HEK293 (cell line): ENCODE measurements around the gene SREBF2.

ENCODE experiments used
- EGR2 ChIP-seq: fragments of 450-650 bp; formaldehyde crosslinking; IDR thresholded peaks from 2 replicates; pipeline ENCODE4 v1.5.1; 2016; ENCODE audit warnings: low read depth, missing biosample characterization, missing genetic modification characterization
- FEZF1 ChIP-seq: fragments of 450-650 bp; formaldehyde crosslinking; IDR thresholded peaks from 2 replicates; pipeline ENCODE4 v1.5.1; 2016; ENCODE audit warnings: missing biosample characterization, missing genetic modification characterization
- GFI1B ChIP-seq: fragments of 450-650 bp; formaldehyde crosslinking; IDR thresholded peaks from 2 replicates; pipeline ENCODE4 v1.5.1; 2016; ENCODE audit warnings: missing biosample characterization, missing genetic modification characterization
- GLI2 ChIP-seq: fragments of 450-650 bp; formaldehyde crosslinking; IDR thresholded peaks from 2 replicates; pipeline ENCODE4; 2017; ENCODE audit warnings: missing biosample characterization, missing genetic modification characterization, low read depth, borderline replicate concordance
- HOXD13 ChIP-seq: sonication (generic); formaldehyde crosslinking; IDR thresholded peaks from 2 replicates; pipeline ENCODE4 v1.8.0; 2022; ENCODE audit warnings: missing genetic modification reagents, borderline replicate concordance
- KLF7 ChIP-seq: fragments of 450-650 bp; formaldehyde crosslinking; IDR thresholded peaks from 2 replicates; pipeline ENCODE4 v1.5.1; 2016; ENCODE audit warnings: missing biosample characterization, missing genetic modification characterization, borderline replicate concordance
- TCF7L2 ChIP-seq: IDR thresholded peaks from 2 replicates; pipeline ENCODE4 v1.6.1; 2011; ENCODE audit warnings: low read depth, mild to moderate bottlenecking, inconsistent platforms, low read length, moderate library complexity, borderline replicate concordance
- ZBTB11 ChIP-seq: fragments of 450-650 bp; formaldehyde crosslinking; conservative IDR thresholded peaks from 2 replicates; pipeline ENCODE4 v1.5.1; 2016; ENCODE audit warnings: low read depth, missing biosample characterization, missing genetic modification characterization
- ZBTB21 ChIP-seq: fragments of 450-650 bp; formaldehyde crosslinking; IDR thresholded peaks from 2 replicates; pipeline ENCODE4 v1.5.1; 2017; ENCODE audit warnings: missing biosample characterization, missing genetic modification characterization
- ZBTB48 ChIP-seq: fragments of 450-650 bp; formaldehyde crosslinking; IDR thresholded peaks from 2 replicates; pipeline ENCODE4 v1.5.1; 2016; ENCODE audit warnings: missing biosample characterization, missing genetic modification characterization
- ZBTB8A ChIP-seq: fragments of 450-650 bp; formaldehyde crosslinking; IDR thresholded peaks from 2 replicates; pipeline ENCODE4 v1.5.1; 2016; ENCODE audit warnings: missing biosample characterization, missing genetic modification characterization
- ZEB2 ChIP-seq: fragments of 450-650 bp; formaldehyde crosslinking; IDR thresholded peaks from 2 replicates; pipeline ENCODE4 v1.5.1; 2016; ENCODE audit warnings: missing biosample characterization, missing genetic modification characterization
- ZNF16 ChIP-seq: fragments of 450-650 bp; formaldehyde crosslinking; IDR thresholded peaks from 2 replicates; pipeline ENCODE4 v1.5.1; 2016; ENCODE audit warnings: low read depth, missing biosample characterization, missing genetic modification characterization
- ZNF211 ChIP-seq: fragments of 450-650 bp; formaldehyde crosslinking; IDR thresholded peaks from 2 replicates; pipeline ENCODE4 v1.5.1; 2016; ENCODE audit warnings: low read depth, missing biosample characterization, missing genetic modification characterization
- ZNF214 ChIP-seq: fragments of 450-650 bp; formaldehyde crosslinking; IDR thresholded peaks from 2 replicates; pipeline ENCODE4 v1.5.1; 2017; ENCODE audit warnings: missing biosample characterization, mild to moderate bottlenecking, missing genetic modification characterization, borderline replicate concordance
- ZNF280C ChIP-seq: fragments of 450-650 bp; formaldehyde crosslinking; IDR thresholded peaks from 2 replicates; pipeline ENCODE4 v1.5.1; 2016; ENCODE audit warnings: missing biosample characterization, missing genetic modification characterization
- ZNF341 ChIP-seq: fragments of 450-650 bp; formaldehyde crosslinking; IDR thresholded peaks from 2 replicates; pipeline ENCODE4; 2016; ENCODE audit warnings: low read depth, missing biosample characterization, missing genetic modification characterization
- ZNF354C ChIP-seq: fragments of 450-650 bp; formaldehyde crosslinking; IDR thresholded peaks from 2 replicates; pipeline ENCODE4 v1.5.1; 2016; ENCODE audit warnings: missing biosample characterization, missing genetic modification characterization, low read depth, borderline replicate concordance
- ZNF366 ChIP-seq: fragments of 450-650 bp; formaldehyde crosslinking; conservative IDR thresholded peaks from 2 replicates; pipeline ENCODE4 v1.5.1; 2016; ENCODE audit warnings: missing biosample characterization, missing genetic modification characterization
- ZNF404 ChIP-seq: fragments of 450-650 bp; formaldehyde crosslinking; IDR thresholded peaks from 2 replicates; pipeline ENCODE4 v1.5.1; 2017; ENCODE audit warnings: missing biosample characterization, missing genetic modification characterization
- ZNF48 ChIP-seq: fragments of 450-650 bp; formaldehyde crosslinking; IDR thresholded peaks from 2 replicates; pipeline ENCODE4 v1.5.1; 2016; ENCODE audit warnings: missing biosample characterization, missing genetic modification characterization
- ZNF510 ChIP-seq: fragments of 450-650 bp; formaldehyde crosslinking; IDR thresholded peaks from 2 replicates; pipeline ENCODE4 v1.5.1; 2018; ENCODE audit warnings: mild to moderate bottlenecking, missing genetic modification characterization, missing biosample characterization; ENCODE audit not compliant: insufficient replicate concordance
- ZNF530 ChIP-seq: fragments of 450-650 bp; formaldehyde crosslinking; IDR thresholded peaks from 2 replicates; pipeline ENCODE4 v1.5.1; 2016; ENCODE audit warnings: low read depth, missing biosample characterization, missing genetic modification characterization
- ZNF560 ChIP-seq: fragments of 450-650 bp; formaldehyde crosslinking; IDR thresholded peaks from 2 replicates; pipeline ENCODE4 v1.5.1; 2017; ENCODE audit warnings: missing biosample characterization, missing genetic modification characterization, borderline replicate concordance
- ZNF580 ChIP-seq: fragments of 450-650 bp; formaldehyde crosslinking; IDR thresholded peaks from 2 replicates; pipeline ENCODE4 v1.5.1; 2016; ENCODE audit warnings: missing biosample characterization, missing genetic modification characterization
- ZNF585B ChIP-seq: fragments of 450-650 bp; formaldehyde crosslinking; IDR thresholded peaks from 2 replicates; pipeline ENCODE4 v1.5.1; 2016; ENCODE audit warnings: missing biosample characterization, missing genetic modification characterization
- ZNF645 ChIP-seq: fragments of 450-650 bp; formaldehyde crosslinking; IDR thresholded peaks from 2 replicates; pipeline ENCODE4; 2016; ENCODE audit warnings: missing biosample characterization, missing genetic modification characterization
- ZNF664 ChIP-seq: fragments of 450-650 bp; formaldehyde crosslinking; IDR thresholded peaks from 2 replicates; pipeline ENCODE4 v1.5.1; 2016; ENCODE audit warnings: missing biosample characterization, missing genetic modification characterization
- ZNF677 ChIP-seq: fragments of 450-650 bp; IDR thresholded peaks from 2 replicates; pipeline ENCODE4 v1.5.0; 2018; ENCODE audit warnings: missing biosample characterization, mild to moderate bottlenecking, missing genetic modification characterization, moderate library complexity
- ZNF76 ChIP-seq: fragments of 450-650 bp; formaldehyde crosslinking; IDR thresholded peaks from 2 replicates; pipeline ENCODE4; 2016; ENCODE audit warnings: low read depth, missing biosample characterization, missing genetic modification characterization, borderline replicate concordance
- ZNF768 ChIP-seq: fragments of 450-650 bp; formaldehyde crosslinking; IDR thresholded peaks from 2 replicates; pipeline ENCODE4 v1.5.1; 2018; ENCODE audit warnings: missing biosample characterization, mild to moderate bottlenecking, missing genetic modification characterization
- ZNF791 ChIP-seq: fragments of 450-650 bp; formaldehyde crosslinking; IDR thresholded peaks from 2 replicates; pipeline ENCODE4 v1.5.1; 2016; ENCODE audit warnings: missing biosample characterization, missing genetic modification characterization
- ZSCAN16 ChIP-seq: fragments of 450-650 bp; formaldehyde crosslinking; IDR thresholded peaks from 2 replicates; pipeline ENCODE4 v1.5.1; 2016; ENCODE audit warnings: missing biosample characterization, missing genetic modification characterization
- ZSCAN30 ChIP-seq: fragments of 450-650 bp; IDR thresholded peaks from 2 replicates; pipeline ENCODE4 v1.5.1; 2018; ENCODE audit warnings: missing biosample characterization, mild to moderate bottlenecking, missing genetic modification characterization, moderate library complexity

SREBF2 gene

GRCh38 chr22:41832553-41833368 lies at the start of gene SREBF2 (continued):
- TF ChIP-seq ZNF280C (no peak), KLF7 (tag by site-specific recombination) (peak; percentile 81), ZNF16 (no peak), ZNF677 (tag by site-specific recombination) (no peak), ZNF560 (tag by site-specific recombination) (no peak), ZBTB48 (tag by site-specific recombination) (no peak; the same call in 1 of the 2 replicates), FEZF1 (tag by site-specific recombination) (peak; percentile 53; the same call in 1 of the 2 replicates), ZSCAN30 (tag by site-specific recombination) (peak; percentile 99), ZNF48 (tag by site-specific recombination) (no peak), ZNF214 (tag by site-specific recombination) (no peak), ZNF791 (tag by site-specific recombination) (no peak), GLI2 (no peak), ZNF580 (tag by site-specific recombination) (0 out of 2 replicates have a peak, but pooled peaks have one; percentile 56), ZEB2 (peak; percentile 99), ZBTB21 (peak; percentile 95), ZNF664 (tag by site-specific recombination) (no peak), HOXD13 (no peak), ZNF341 (peak; percentile 81), TCF7L2 (no peak), ZNF76 (peak; percentile 52; the same call in 1 of the 2 replicates), ZNF366 (tag by site-specific recombination) (0 out of 2 replicates have a peak, but pooled peaks have one; percentile 37), ZNF354C (tag by site-specific recombination) (no peak), ZBTB11 (tag by site-specific recombination) (no peak; the same call in none of the 2 replicates), GFI1B (tag by site-specific recombination) (no peak), ZNF510 (tag by site-specific recombination) (no peak), ZNF768 (tag by site-specific recombination) (no peak), ZNF404 (no peak), ZNF530 (tag by site-specific recombination) (no peak), EGR2 (tag by site-specific recombination) (peak; percentile 77), ZBTB8A (tag by site-specific recombination) (peak; percentile 94), ZNF211 (tag by site-specific recombination) (no peak), ZNF645 (no peak), ZSCAN16 (tag by site-specific recombination) (no peak), ZNF585B (tag by site-specific recombination) (no peak)
